H9 (cell line): ENCODE measurements around the gene MYO1D. TPM values are rescaled to one million over a fixed set of nuclear protein-coding genes. Genes with fewer than 3 reads are reported as not detected.

Source experiments
- DNase-seq: peaks from one replicate; pipeline ENCODE4 v3.0.0-alpha.2; 2017
- H2AFZ ChIP-seq: one replicate; pipeline ENCODE4 v1.6.1; 2013; ENCODE audit warnings: mild to moderate bottlenecking, low read length, control low read depth, moderate library complexity
- H2AK5ac ChIP-seq: 2 replicates; pipeline ENCODE4 v1.6.1; 2013; ENCODE audit warnings: low read length, control low read depth, mixed read lengths; ENCODE audit not compliant: insufficient read length
- H2BK120ac ChIP-seq: one replicate; pipeline ENCODE4 v1.6.1; 2013; ENCODE audit warnings: low read depth, mild to moderate bottlenecking, low read length, control low read depth, inconsistent platforms; ENCODE audit not compliant: poor library complexity, severe bottlenecking
- H2BK12ac ChIP-seq: 2 replicates; pipeline ENCODE4 v1.6.1; 2013; ENCODE audit warnings: low read length, control low read depth, mixed read lengths, low read depth; ENCODE audit not compliant: insufficient read length
- H2BK15ac ChIP-seq: 2 replicates; pipeline ENCODE4 v1.6.1; 2013; ENCODE audit warnings: low read depth, low read length, control low read depth
- H2BK20ac ChIP-seq: one replicate; pipeline ENCODE4 v1.6.1; 2013; ENCODE audit warnings: low read depth, mild to moderate bottlenecking, low read length, control low read depth, inconsistent platforms; ENCODE audit not compliant: poor library complexity, severe bottlenecking
- H2BK5ac ChIP-seq: 2 replicates; pipeline ENCODE4 v1.6.1; 2013; ENCODE audit warnings: low read length, control low read depth, mixed read lengths; ENCODE audit not compliant: insufficient read length
- H3K14ac ChIP-seq: 2 replicates; pipeline ENCODE4 v1.6.1; 2013; ENCODE audit warnings: low read length, control low read depth; ENCODE audit not compliant: insufficient read depth
- H3K18ac ChIP-seq: 2 replicates; pipeline ENCODE4 v1.6.1; 2013; ENCODE audit warnings: low read depth, mild to moderate bottlenecking, mixed read lengths, low read length, control low read depth; ENCODE audit not compliant: insufficient read length
- H3K23ac ChIP-seq: 2 replicates; pipeline ENCODE4 v1.6.1; 2013; ENCODE audit warnings: low read length, control low read depth, mixed read lengths, low read depth; ENCODE audit not compliant: insufficient read length
- H3K23me2 ChIP-seq: 2 replicates; pipeline ENCODE4 v1.6.1; 2013; ENCODE audit warnings: low read depth, mild to moderate bottlenecking, mixed read lengths, low read length, control low read depth; ENCODE audit not compliant: insufficient read length, poor library complexity, severe bottlenecking
- H3K27ac ChIP-seq: 2 replicates; pipeline ENCODE4 v1.5.1; 2013; ENCODE audit warnings: low read length, control low read depth, mixed read lengths, low read depth; ENCODE audit not compliant: insufficient read length
- H3K27me3 ChIP-seq: 2 replicates; pipeline ENCODE4 v1.6.1; 2013; ENCODE audit warnings: low read length, control low read depth, inconsistent platforms; ENCODE audit not compliant: insufficient read depth
- H3K4ac ChIP-seq: 2 replicates; pipeline ENCODE4 v1.6.1; 2013; ENCODE audit warnings: low read depth, mild to moderate bottlenecking, control low read depth, inconsistent platforms, low read length, moderate library complexity
- H3K4me1 ChIP-seq: 2 replicates; pipeline ENCODE4 v1.6.1; 2013; ENCODE audit warnings: low read length, control low read depth, inconsistent platforms; ENCODE audit not compliant: insufficient read depth
- H3K4me2 ChIP-seq: 2 replicates; pipeline ENCODE4 v1.6.1; 2013; ENCODE audit warnings: low read length, control low read depth, mixed read lengths; ENCODE audit not compliant: insufficient read length, insufficient read depth
- H3K56ac ChIP-seq: 2 replicates; pipeline ENCODE4 v1.6.1; 2013; ENCODE audit warnings: low read depth, mild to moderate bottlenecking, mixed read lengths, low read length, control low read depth; ENCODE audit not compliant: insufficient read length
- H3K79me1 ChIP-seq: 2 replicates; pipeline ENCODE4 v1.6.1; 2013; ENCODE audit warnings: low read depth, mild to moderate bottlenecking, moderate library complexity, low read length, control low read depth, inconsistent platforms; ENCODE audit not compliant: insufficient read depth, poor library complexity, severe bottlenecking
- H3K79me2 ChIP-seq: 2 replicates; pipeline ENCODE4 v1.6.1; 2013; ENCODE audit warnings: low read length, control low read depth, inconsistent platforms; ENCODE audit not compliant: insufficient read depth
- H3K9ac ChIP-seq: 2 replicates; pipeline ENCODE4 v1.6.1; 2013; ENCODE audit warnings: low read length, control low read depth, mixed read lengths; ENCODE audit not compliant: insufficient read length; ENCODE audit errors: extremely low read depth
- H3K9me3 ChIP-seq: one replicate; pipeline ENCODE4 v1.6.1; 2013; ENCODE audit warnings: low read depth, low read length, inconsistent platforms; ENCODE audit not compliant: control insufficient read depth
- H3T11ph ChIP-seq: one replicate; pipeline ENCODE4 v1.6.1; 2013; ENCODE audit warnings: mild to moderate bottlenecking, low read length, control low read depth, inconsistent platforms
- H4K20me1 ChIP-seq: one replicate; pipeline ENCODE4 v1.6.1; 2013; ENCODE audit not compliant: control insufficient read depth, insufficient read length, insufficient read depth
- H4K5ac ChIP-seq: 2 replicates; pipeline ENCODE4 v1.6.1; 2013; ENCODE audit warnings: low read depth, mild to moderate bottlenecking, mixed read lengths, low read length, control low read depth; ENCODE audit not compliant: insufficient read length
- H4K8ac ChIP-seq: replicated peaks from 2 replicates; pipeline ENCODE4 v1.6.1; 2013; ENCODE audit warnings: low read length, control low read depth, mixed read lengths, low read depth; ENCODE audit not compliant: insufficient read length
- H4K91ac ChIP-seq: 2 replicates; pipeline ENCODE4 v1.6.1; 2013; ENCODE audit warnings: low read depth, mild to moderate bottlenecking, moderate library complexity, mixed read lengths, low read length, control low read depth; ENCODE audit not compliant: insufficient read length
- H3K27ac Mint-ChIP-seq, 3 experiments: 2 replicates in 2 of 3; 3 replicates in 1 of 3; pipeline ENCODE4 v1.8.0; 2020 to 2021; ENCODE audit warnings: mixed read lengths in 3 of 3, mild to moderate bottlenecking in 1 of 3, moderate library complexity in 1 of 3
- H3K27me3 Mint-ChIP-seq: 2 replicates; pipeline ENCODE4 v1.8.0; 2021; ENCODE audit warnings: low read depth, mild to moderate bottlenecking, moderate library complexity, mixed read lengths
- H3K36me3 Mint-ChIP-seq, 3 experiments: 2 replicates in 2 of 3; 3 replicates in 1 of 3; pipeline ENCODE4 v1.8.0; 2020 to 2021; ENCODE audit warnings: low read depth in 3 of 3, mixed read lengths in 3 of 3; ENCODE audit not compliant: insufficient read depth in 1 of 3
- H3K4me1 Mint-ChIP-seq, 2 experiments: 2 replicates each; pipeline ENCODE4 v1.8.0; 2020; ENCODE audit warnings: mixed read lengths in 2 of 2
- H3K4me3 Mint-ChIP-seq, 2 experiments: 2 replicates in 1 of 2; 3 replicates in 1 of 2; pipeline ENCODE4 v1.8.0; 2020 to 2021; ENCODE audit warnings: mild to moderate bottlenecking in 2 of 2, mixed read lengths in 2 of 2, moderate library complexity in 1 of 2
- H3K9me3 Mint-ChIP-seq, 2 experiments: 2 replicates in 1 of 2; 3 replicates in 1 of 2; pipeline ENCODE4 v1.8.0; 2020; ENCODE audit warnings: mild to moderate bottlenecking in 2 of 2, mixed read lengths in 2 of 2, moderate library complexity in 1 of 2
- CTCF ChIP-seq: fragments of 200-600 bp; sonication (generic); conservative IDR thresholded peaks from 3 replicates; pipeline ENCODE4 v1.8.0; 2021; ENCODE audit warnings: antibody characterized with exemption, mild to moderate bottlenecking
- WGBS: extraction: QIAGEN DNeasy Blood & Tissue Kit; methylation state at CpG from one replicate; pipeline ENCODE4 v1.1.7; 2013; ENCODE audit warnings: missing lambda C conversion rate, low lambda C conversion rate, mixed read lengths; ENCODE audit not compliant: insufficient read length; ENCODE audit errors: extremely low coverage; 5-methylcytosine and 5-hydroxymethylcytosine counted together
- total RNA-seq: library from RNA; stranded (reverse); gene quantifications from 2 replicates; pipeline ENCODE4 v1.2.1, GENCODE V29; 2021

Gene MYO1D
- total RNA-seq, 1 experiment from 2014 or later: 19.0 TPM

GRCh38 chr17:32461853-32462617 is 414.9 kb downstream of the MYO1D start:
- no peaks in the 10 kb centered on the region for H3K4me1 ChIP-seq

More at GRCh38 chr17:32461853-32462617, 414.9 kb downstream of the MYO1D start:
- Histone ChIP-seq H3K56ac (no peak overlapping the region), H2BK120ac (no peak overlapping the region), H3K23ac (no peak overlapping the region), H2AK5ac (no peak overlapping the region), H3K9ac (no peak overlapping the region), H2BK5ac (no peak overlapping the region), H3K27ac (no peak overlapping the region), H3K9me3 (no peaks in the 10 kb centered on the region), H3T11ph (no peak overlapping the region), H2BK20ac (no peak overlapping the region), H4K5ac (no peak overlapping the region), H3K4me2 (no peak overlapping the region), H4K20me1 (no peaks in the 10 kb centered on the region), H2AFZ (no peak overlapping the region), H4K91ac (no peak overlapping the region), H3K79me1 (peaks cover 3% of the 10 kb centered on the region), H3K18ac (no peak overlapping the region), H2BK12ac (no peak overlapping the region), H4K8ac (no peak overlapping the region), H2BK15ac (no peak overlapping the region), H3K4ac (no peak overlapping the region), H3K14ac (no peak overlapping the region), H3K79me2 (peaks cover 4% of the 10 kb centered on the region; the same call in 1 of the 2 replicates), H3K23me2 (no peaks in the 10 kb centered on the region), H3K27me3 (no peaks in the 10 kb centered on the region)
- peak; percentile 77 for TF ChIP-seq CTCF
- WGBS: no CpG with 5 or more reads among the region's 1 CpG
- H3K36me3 Mint-ChIP-seq: peaks cover 47 to 86% (median 60%) of the 10 kb centered on the region in 3 experiments
- peak overlapping the region in 1 of 3 experiments; percentile 65; a peak in 2 of 7 replicates for H3K27ac Mint-ChIP-seq
- H3K9me3 Mint-ChIP-seq: no peaks in the 10 kb centered on the region; a peak in 1 of 5 replicates
- peak; percentile 66 for DNase-seq
- H3K4me3 Mint-ChIP-seq: no peak overlapping the region
- H3K4me1 Mint-ChIP-seq: peaks cover 0 to 3% of the 10 kb centered on the region in 2 experiments; a peak in 1 of 4 replicates
- H3K27me3 Mint-ChIP-seq: no peaks in the 10 kb centered on the region
